Natural killer cell (primary cell): ENCODE results near the gene MRPL33. TPM values are rescaled to one million over a fixed set of nuclear protein-coding genes. Genes with fewer than 3 reads are reported as not detected.
"Not testable (repeated sequence)": the region's sequence is repeated elsewhere in the genome, so short reads cannot be mapped to it uniquely, and the experiment has no call there.

Experiments used
- ATAC-seq, 3 donors: fragments of 150-1000 bp in 2 of 3; fragments of 200-7000 bp in 1 of 3; cut with Tn5 transposase; 1 replicate in 1 of 3; 2 replicates in 2 of 3; pipeline ENCODE4 v1.10.0; 2021; ENCODE audit warnings: mild to moderate bottlenecking in 2 of 3, moderate library complexity in 2 of 3
- DNase-seq, 2 donors: peaks; one replicate each; pipeline versions ENCODE4 v3.0.0 to v3.0.0-alpha.2; 2013 to 2021; ENCODE audit warnings: mixed read lengths in 1 of 2
- H3K27ac ChIP-seq: one replicate; pipeline ENCODE4 v1.5.1; 2013; ENCODE audit warnings: mild to moderate bottlenecking, low read length
- H3K27me3 ChIP-seq: one replicate; pipeline ENCODE4 v1.6.1; 2013; ENCODE audit warnings: low read length; ENCODE audit not compliant: control insufficient read depth, insufficient read depth
- H3K36me3 ChIP-seq: one replicate; pipeline ENCODE4 v1.6.1; 2013; ENCODE audit warnings: low read length; ENCODE audit not compliant: control insufficient read depth, insufficient read depth
- H3K4me1 ChIP-seq: one replicate; pipeline ENCODE4 v1.6.1; 2013; ENCODE audit warnings: low read length; ENCODE audit not compliant: control insufficient read depth, insufficient read depth
- H3K4me3 ChIP-seq: one replicate; pipeline ENCODE4 v1.5.1; 2013; ENCODE audit warnings: low read length
- H3K9me3 ChIP-seq: one replicate; pipeline ENCODE4 v1.6.1; 2013; ENCODE audit warnings: low read length; ENCODE audit not compliant: control insufficient read depth, insufficient read depth
- H3K27ac Mint-ChIP-seq, 2 donors: one replicate each; pipeline ENCODE4 v1.8.0; 2022; ENCODE audit warnings: mild to moderate bottlenecking in 2 of 2, mixed read lengths in 2 of 2, moderate library complexity in 1 of 2
- H3K27me3 Mint-ChIP-seq, 2 donors: one replicate each; pipeline ENCODE4 v1.8.0; 2022; ENCODE audit warnings: low read depth in 2 of 2, mixed read lengths in 2 of 2
- H3K36me3 Mint-ChIP-seq: one replicate; pipeline ENCODE4 v1.8.0; 2022; ENCODE audit warnings: mixed read lengths
- H3K4me1 Mint-ChIP-seq, 2 donors: one replicate each; pipeline ENCODE4 v1.8.0; 2022; ENCODE audit warnings: mixed read lengths in 2 of 2
- H3K4me3 Mint-ChIP-seq: one replicate; pipeline ENCODE4 v1.8.0; 2022; ENCODE audit warnings: mild to moderate bottlenecking, moderate library complexity, mixed read lengths
- H3K9me3 Mint-ChIP-seq, 2 donors: one replicate each; pipeline ENCODE4 v1.8.0; 2022; ENCODE audit warnings: mixed read lengths in 2 of 2
- WGBS: methylation state at CpG from one replicate; pipeline ENCODE4 v1.1.7; 2013; ENCODE audit warnings: missing lambda C conversion rate; ENCODE audit not compliant: insufficient coverage; 5-methylcytosine and 5-hydroxymethylcytosine counted together
- intact Hi-C: fragments of 100-400 bp; cut with micrococcal nuclease; formaldehyde crosslinking; loops from one replicate; pipeline ENCODE4 v1.14.2; 2022
- total RNA-seq, 4 donors: library from RNA; stranded (reverse); fragments of 120-200 nt in 1 of 4; gene quantifications; one replicate each; pipeline versions ENCODE4 v1.2.3 to v1.2.4, GENCODE V29; 2013 to 2022
- TF ChIP-seq, protein P1 (sequence below): fragments of 200-600 bp; IDR thresholded peaks from one replicate; pipeline ENCODE4 v1.8.0; 2022; ENCODE audit warnings: antibody characterized with exemption

MRPL33 gene
- total RNA-seq, 3 donors from 2014 or later (not counting 1 experiment from before 2014, with no cell fraction given): 21.5 to 28.5 (median 27.3) TPM

DNA sequence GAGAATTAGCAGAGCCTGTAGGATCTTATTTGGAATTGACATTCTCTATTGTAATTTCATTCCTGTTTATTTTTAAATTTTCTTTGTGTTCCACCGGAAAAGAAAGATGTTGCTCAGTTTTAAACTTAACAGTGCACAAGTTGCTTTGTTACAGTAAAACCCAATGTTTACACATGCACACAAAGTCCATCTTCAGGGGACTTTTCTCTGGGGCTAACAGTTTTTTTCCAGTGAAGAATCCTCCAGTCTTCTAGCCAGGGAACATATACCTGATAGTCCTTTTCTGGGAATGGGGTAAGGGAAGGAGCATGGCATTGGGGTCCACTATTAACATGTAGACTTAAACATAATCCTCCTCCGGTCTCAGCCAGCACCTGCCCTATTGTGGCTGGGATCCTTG, 25.2 kb upstream of the MRPL33 start:
- TF ChIP-seq, protein P1, sequence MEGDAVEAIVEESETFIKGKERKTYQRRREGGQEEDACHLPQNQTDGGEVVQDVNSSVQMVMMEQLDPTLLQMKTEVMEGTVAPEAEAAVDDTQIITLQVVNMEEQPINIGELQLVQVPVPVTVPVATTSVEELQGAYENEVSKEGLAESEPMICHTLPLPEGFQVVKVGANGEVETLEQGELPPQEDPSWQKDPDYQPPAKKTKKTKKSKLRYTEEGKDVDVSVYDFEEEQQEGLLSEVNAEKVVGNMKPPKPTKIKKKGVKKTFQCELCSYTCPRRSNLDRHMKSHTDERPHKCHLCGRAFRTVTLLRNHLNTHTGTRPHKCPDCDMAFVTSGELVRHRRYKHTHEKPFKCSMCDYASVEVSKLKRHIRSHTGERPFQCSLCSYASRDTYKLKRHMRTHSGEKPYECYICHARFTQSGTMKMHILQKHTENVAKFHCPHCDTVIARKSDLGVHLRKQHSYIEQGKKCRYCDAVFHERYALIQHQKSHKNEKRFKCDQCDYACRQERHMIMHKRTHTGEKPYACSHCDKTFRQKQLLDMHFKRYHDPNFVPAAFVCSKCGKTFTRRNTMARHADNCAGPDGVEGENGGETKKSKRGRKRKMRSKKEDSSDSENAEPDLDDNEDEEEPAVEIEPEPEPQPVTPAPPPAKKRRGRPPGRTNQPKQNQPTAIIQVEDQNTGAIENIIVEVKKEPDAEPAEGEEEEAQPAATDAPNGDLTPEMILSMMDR: no peak
- no peak overlapping the region for H3K4me3 Mint-ChIP-seq
- Histone ChIP-seq H3K4me1 (no peaks in the 10 kb centered on the region), H3K27me3 (no peaks in the 10 kb centered on the region), H3K9me3 (no peaks in the 10 kb centered on the region), H3K4me3 (no peak overlapping the region), H3K27ac (no peak overlapping the region), H3K36me3 (no peaks in the 10 kb centered on the region)
- no peaks in the 10 kb centered on the region for H3K4me1 Mint-ChIP-seq
- DNase-seq (no peak), ATAC-seq (no peak)
- H3K27me3 Mint-ChIP-seq: peaks cover 23 to 30% of the 10 kb centered on the region in 2 donors
- WGBS: 100% methylated on average over 1 of the region's 2 CpGs
- no peaks in the 10 kb centered on the region for H3K36me3 Mint-ChIP-seq
- no peak overlapping the region for H3K27ac Mint-ChIP-seq
- intact Hi-C loops: no loop called here
- peaks cover 6 to 7% of the 10 kb centered on the region in 2 donors for H3K9me3 Mint-ChIP-seq

DNA sequence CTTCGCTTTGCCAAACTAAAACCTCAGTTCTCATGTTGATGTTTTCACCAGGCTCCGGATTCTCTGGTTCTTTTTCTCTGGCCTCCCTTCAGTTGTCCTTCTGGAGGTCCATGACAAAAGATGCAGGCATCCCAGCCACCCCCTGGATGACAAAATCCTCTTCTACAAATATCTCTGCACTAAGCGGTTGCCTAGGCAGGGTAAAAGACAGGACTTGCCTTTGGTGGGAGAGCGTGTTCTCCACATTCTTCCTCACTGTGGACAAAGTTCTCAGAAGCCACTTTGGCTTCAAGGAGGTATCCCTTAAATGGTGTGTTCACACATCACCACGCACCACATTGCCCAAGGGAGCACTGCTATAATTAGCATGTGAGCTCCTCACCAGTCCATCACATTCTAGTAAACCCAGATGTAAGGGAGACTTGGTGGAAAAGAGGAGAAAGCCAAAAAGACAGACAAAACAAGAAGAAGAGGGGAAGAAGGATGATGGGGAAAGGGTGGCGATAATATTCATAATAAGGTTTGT, 23.6 kb upstream of the MRPL33 start:
- WGBS: 89% methylated on average over 5 of the region's 6 CpGs
- peaks cover 23 to 30% of the 10 kb centered on the region in 2 donors for H3K27me3 Mint-ChIP-seq
- no peaks in the 10 kb centered on the region for H3K4me1 Mint-ChIP-seq
- Histone ChIP-seq H3K27ac (no peak overlapping the region), H3K4me1 (no peaks in the 10 kb centered on the region), H3K27me3 (no peaks in the 10 kb centered on the region), H3K36me3 (no peaks in the 10 kb centered on the region), H3K4me3 (no peak overlapping the region), H3K9me3 (no peaks in the 10 kb centered on the region)
- no peak for ATAC-seq
- TF ChIP-seq, protein P1: no peak
- no peak overlapping the region for H3K4me3 Mint-ChIP-seq
- no peak for DNase-seq
- no peaks in the 10 kb centered on the region for H3K36me3 Mint-ChIP-seq
- peaks cover 6 to 7% of the 10 kb centered on the region in 2 donors for H3K9me3 Mint-ChIP-seq
- H3K27ac Mint-ChIP-seq: no peak overlapping the region
- intact Hi-C loops: no loop called here

DNA sequence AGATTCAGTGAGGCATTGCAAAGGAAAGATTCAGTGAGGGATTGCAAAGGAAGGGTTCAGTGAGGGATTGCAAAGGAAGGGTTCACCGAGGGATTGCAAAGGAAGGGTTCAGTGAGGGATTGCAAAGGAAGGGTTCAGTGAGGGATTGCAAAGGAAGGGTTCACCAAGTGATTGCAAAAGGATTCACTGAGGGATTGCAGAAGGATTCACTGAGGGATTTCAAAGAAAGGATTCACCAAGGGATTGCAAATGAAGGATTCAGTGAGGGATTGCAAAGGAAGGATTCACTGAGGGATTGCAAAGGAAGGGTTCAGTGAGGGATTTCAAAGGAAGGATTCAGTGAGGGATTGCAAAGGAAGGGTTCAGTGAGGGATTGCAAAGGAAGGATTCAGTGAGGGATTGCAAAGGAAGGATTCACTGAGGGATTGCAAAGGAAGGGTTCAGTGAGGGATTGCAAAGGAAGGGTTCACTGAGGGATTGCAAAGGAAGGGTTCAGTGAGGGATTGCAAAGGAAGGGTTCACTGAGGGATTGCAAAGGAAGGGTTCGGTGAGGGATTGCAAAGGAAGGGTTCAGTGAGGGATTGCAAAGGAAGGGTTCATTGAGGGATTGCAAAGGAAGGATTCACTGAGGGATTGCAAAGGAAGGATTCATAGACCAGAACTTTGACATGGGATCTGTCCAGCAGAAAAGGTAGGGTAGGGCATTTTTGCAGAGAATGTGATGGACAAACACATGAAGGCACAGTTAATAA, 22.5 kb upstream of the MRPL33 start:
- H3K4me3 ChIP-seq, H3K36me3 ChIP-seq, H3K27ac ChIP-seq, DNase-seq, intact Hi-C loops, H3K9me3 ChIP-seq, H3K27me3 ChIP-seq, H3K9me3 Mint-ChIP-seq, H3K4me1 Mint-ChIP-seq, ATAC-seq, H3K27ac Mint-ChIP-seq, H3K4me3 Mint-ChIP-seq, H3K4me1 ChIP-seq, H3K36me3 Mint-ChIP-seq: not testable (repeated sequence)
- peaks cover 27 to 30% of the 10 kb centered on the region in 2 donors for H3K27me3 Mint-ChIP-seq
- 97% methylated on average over 2 of the region's 2 CpGs for WGBS

DNA sequence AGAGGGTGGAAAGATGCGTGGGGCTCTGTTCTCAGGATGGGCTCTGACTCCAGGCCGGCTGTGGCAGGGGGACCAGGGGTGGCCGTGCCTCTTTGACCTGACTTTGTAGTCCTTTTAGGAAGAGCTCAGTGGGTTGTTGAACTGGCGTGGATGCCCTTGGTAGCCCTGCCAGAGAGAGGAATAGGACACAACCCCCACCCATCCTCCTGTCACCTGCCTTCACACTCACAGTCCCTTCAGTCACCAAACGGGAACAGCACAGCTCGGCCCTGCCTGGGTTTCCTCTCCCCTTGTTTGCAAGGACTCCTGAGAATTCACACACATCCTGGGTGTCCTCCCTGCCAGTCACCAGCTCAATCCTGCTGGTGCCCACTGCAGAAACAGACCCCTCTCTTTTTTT, 20.1 kb upstream of the MRPL33 start:
- no peaks in the 10 kb centered on the region for H3K36me3 Mint-ChIP-seq
- H3K27me3 ChIP-seq: no peaks in the 10 kb centered on the region
- H3K9me3 ChIP-seq: no peaks in the 10 kb centered on the region
- no peak overlapping the region for H3K4me3 ChIP-seq
- H3K4me1 Mint-ChIP-seq: no peaks in the 10 kb centered on the region
- peaks cover 16 to 21% of the 10 kb centered on the region in 2 donors for H3K27me3 Mint-ChIP-seq
- H3K27ac Mint-ChIP-seq: no peak overlapping the region
- 85% methylated on average over 6 of the region's 6 CpGs for WGBS
- intact Hi-C loops: no loop called here
- peaks cover 6 to 7% of the 10 kb centered on the region in 2 donors for H3K9me3 Mint-ChIP-seq
- ATAC-seq (no peak), DNase-seq (no peak)
- H3K27ac ChIP-seq: no peak overlapping the region
- no peaks in the 10 kb centered on the region for H3K4me1 ChIP-seq
- no peak overlapping the region for H3K4me3 Mint-ChIP-seq
- TF ChIP-seq, protein P1: no peak
- no peaks in the 10 kb centered on the region for H3K36me3 ChIP-seq
